ENCODE results near the gene PCNX2.

Gene PCNX2

DNA sequence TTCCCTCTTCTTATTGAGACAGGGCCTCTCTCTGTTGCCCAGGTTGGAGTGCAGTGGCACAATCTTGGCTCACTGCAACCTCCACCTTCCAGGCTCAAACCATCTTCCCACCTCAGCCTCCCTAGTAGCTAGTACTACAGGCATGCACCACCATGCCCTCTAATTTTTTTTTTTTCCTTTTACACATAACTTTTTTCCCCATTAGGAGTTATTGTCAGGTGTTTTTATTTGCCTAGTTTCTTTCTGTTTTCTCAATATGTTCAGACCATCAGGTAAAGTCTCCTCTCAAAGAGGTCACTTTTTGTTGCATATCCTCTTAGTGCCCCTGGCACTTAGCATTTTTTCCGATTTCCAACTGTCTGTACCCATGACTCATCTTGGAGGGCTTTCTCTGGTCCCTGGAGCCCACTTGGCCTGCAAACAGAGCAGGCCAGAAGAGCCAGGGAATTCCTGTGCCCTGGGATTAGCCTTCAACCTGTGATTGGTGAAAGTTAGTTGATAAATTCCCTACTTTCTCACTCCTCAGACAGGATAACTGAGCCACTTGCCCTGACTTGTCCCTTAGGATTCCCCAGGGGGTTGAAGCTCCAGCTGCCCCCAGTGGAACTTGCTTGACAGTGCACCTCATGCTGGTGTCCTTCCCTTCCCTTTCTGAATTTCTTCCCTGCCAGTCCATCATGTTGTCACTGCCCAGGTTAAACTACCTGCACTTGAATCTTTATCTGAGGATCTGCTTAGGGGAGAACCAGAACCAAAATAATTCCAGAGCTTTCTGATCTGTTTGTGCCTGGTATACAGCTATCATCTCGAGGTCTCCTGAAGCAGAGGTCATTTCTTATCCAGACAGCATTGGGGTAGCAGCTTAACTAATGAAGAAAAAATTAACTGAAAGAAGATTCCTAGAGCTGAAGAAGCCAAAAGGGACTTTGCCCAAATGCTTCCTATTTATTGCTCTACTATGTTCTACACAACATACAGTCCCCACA, 342.7 kb downstream of the PCNX2 start:
- TF ChIP-seq ZC3H10 (CRISPR knock-in tag; IDR thresholded peaks at IDR 0.05) (0 out of 2 replicates have a peak, but pooled peaks have one; percentile 14), ZNF565 (CRISPR knock-in tag; conservative IDR thresholded peaks at IDR 0.05; ENCODE audit: low read depth) (no peak)
- ATAC-seq = peak; percentile 70

GRCh38 chr1:232951605-232952004, 343.9 kb downstream of the PCNX2 start:
- TF ChIP-seq, protein P1, sequence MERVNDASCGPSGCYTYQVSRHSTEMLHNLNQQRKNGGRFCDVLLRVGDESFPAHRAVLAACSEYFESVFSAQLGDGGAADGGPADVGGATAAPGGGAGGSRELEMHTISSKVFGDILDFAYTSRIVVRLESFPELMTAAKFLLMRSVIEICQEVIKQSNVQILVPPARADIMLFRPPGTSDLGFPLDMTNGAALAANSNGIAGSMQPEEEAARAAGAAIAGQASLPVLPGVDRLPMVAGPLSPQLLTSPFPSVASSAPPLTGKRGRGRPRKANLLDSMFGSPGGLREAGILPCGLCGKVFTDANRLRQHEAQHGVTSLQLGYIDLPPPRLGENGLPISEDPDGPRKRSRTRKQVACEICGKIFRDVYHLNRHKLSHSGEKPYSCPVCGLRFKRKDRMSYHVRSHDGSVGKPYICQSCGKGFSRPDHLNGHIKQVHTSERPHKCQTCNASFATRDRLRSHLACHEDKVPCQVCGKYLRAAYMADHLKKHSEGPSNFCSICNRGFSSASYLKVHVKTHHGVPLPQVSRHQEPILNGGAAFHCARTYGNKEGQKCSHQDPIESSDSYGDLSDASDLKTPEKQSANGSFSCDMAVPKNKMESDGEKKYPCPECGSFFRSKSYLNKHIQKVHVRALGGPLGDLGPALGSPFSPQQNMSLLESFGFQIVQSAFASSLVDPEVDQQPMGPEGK (CRISPR knock-in tag; IDR thresholded peaks at IDR 0.05; ENCODE audit: borderline replicate concordance) = no peak
- TF ChIP-seq ZFP30 (CRISPR knock-in tag; IDR thresholded peaks at IDR 0.05) = no peak
- no peak for TF ChIP-seq TOX (CRISPR knock-in tag; IDR thresholded peaks at IDR 0.05; ENCODE audit: borderline replicate concordance)
- TF ChIP-seq SNAI2 (CRISPR knock-in tag; IDR thresholded peaks at IDR 0.05) = no peak
- no peak for TF ChIP-seq OSR1 (CRISPR knock-in tag; IDR thresholded peaks at IDR 0.05)
- TF ChIP-seq ISL1 (CRISPR knock-in tag; IDR thresholded peaks at IDR 0.05) = no peak
- TF ChIP-seq, protein P2, sequence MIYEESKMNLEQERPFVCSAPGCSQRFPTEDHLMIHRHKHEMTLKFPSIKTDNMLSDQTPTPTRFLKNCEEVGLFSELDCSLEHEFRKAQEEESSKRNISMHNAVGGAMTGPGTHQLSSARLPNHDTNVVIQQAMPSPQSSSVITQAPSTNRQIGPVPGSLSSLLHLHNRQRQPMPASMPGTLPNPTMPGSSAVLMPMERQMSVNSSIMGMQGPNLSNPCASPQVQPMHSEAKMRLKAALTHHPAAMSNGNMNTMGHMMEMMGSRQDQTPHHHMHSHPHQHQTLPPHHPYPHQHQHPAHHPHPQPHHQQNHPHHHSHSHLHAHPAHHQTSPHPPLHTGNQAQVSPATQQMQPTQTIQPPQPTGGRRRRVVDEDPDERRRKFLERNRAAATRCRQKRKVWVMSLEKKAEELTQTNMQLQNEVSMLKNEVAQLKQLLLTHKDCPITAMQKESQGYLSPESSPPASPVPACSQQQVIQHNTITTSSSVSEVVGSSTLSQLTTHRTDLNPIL (CRISPR knock-in tag; IDR thresholded peaks at IDR 0.05; ENCODE audit: low read depth) = no peak
- TF ChIP-seq ZFP3 (CRISPR knock-in tag; IDR thresholded peaks at IDR 0.05) = no peak
- no peak for ATAC-seq

DNA sequence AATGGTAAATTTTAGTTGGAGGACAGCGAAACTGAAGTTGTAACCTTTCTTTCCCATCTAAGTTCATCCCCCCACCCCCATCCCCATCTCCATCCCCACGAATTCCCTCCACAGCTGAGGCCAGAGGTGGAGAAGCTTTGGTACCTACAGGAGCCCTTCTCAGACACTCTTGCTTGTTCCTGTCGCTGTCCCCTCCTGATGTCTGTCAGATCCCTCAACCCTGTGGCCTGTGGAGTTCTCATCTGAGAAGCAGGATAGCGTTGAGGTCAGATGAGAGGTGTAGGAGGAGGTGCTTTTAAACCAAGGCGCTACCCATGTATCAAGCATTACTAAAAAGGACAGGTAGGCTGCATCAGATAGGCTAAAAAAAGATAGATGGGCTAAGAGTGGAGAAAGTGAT, 344.3 kb downstream of the PCNX2 start:
- peak; percentile 61 for ATAC-seq
- TF ChIP-seq ZNF8 (CRISPR knock-in tag; IDR thresholded peaks at IDR 0.05) = no peak
- no peak for TF ChIP-seq ZNF70 (CRISPR knock-in tag; IDR thresholded peaks at IDR 0.05)
- TF ChIP-seq OSR1 (CRISPR knock-in tag; IDR thresholded peaks at IDR 0.05) = no peak
- no peak for TF ChIP-seq SNAI2 (CRISPR knock-in tag; IDR thresholded peaks at IDR 0.05)
- TF ChIP-seq, protein P3, sequence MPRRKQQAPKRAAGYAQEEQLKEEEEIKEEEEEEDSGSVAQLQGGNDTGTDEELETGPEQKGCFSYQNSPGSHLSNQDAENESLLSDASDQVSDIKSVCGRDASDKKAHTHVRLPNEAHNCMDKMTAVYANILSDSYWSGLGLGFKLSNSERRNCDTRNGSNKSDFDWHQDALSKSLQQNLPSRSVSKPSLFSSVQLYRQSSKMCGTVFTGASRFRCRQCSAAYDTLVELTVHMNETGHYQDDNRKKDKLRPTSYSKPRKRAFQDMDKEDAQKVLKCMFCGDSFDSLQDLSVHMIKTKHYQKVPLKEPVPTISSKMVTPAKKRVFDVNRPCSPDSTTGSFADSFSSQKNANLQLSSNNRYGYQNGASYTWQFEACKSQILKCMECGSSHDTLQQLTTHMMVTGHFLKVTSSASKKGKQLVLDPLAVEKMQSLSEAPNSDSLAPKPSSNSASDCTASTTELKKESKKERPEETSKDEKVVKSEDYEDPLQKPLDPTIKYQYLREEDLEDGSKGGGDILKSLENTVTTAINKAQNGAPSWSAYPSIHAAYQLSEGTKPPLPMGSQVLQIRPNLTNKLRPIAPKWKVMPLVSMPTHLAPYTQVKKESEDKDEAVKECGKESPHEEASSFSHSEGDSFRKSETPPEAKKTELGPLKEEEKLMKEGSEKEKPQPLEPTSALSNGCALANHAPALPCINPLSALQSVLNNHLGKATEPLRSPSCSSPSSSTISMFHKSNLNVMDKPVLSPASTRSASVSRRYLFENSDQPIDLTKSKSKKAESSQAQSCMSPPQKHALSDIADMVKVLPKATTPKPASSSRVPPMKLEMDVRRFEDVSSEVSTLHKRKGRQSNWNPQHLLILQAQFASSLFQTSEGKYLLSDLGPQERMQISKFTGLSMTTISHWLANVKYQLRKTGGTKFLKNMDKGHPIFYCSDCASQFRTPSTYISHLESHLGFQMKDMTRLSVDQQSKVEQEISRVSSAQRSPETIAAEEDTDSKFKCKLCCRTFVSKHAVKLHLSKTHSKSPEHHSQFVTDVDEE (CRISPR knock-in tag; IDR thresholded peaks at IDR 0.05) = no peak
- TF ChIP-seq ZC3H10 (CRISPR knock-in tag; IDR thresholded peaks at IDR 0.05) = no peak
- TF ChIP-seq ZFP30 (CRISPR knock-in tag; IDR thresholded peaks at IDR 0.05) = no peak
- no peak for TF ChIP-seq ZNF565 (CRISPR knock-in tag; conservative IDR thresholded peaks at IDR 0.05; ENCODE audit: low read depth)
- TF ChIP-seq RARB (CRISPR knock-in tag; IDR thresholded peaks at IDR 0.05) = no peak
- no peak for TF ChIP-seq TOX (CRISPR knock-in tag; IDR thresholded peaks at IDR 0.05; ENCODE audit: borderline replicate concordance)
- no peak for TF ChIP-seq ESRRG (CRISPR knock-in tag; IDR thresholded peaks at IDR 0.05)
- TF ChIP-seq ARNTL (CRISPR knock-in tag; IDR thresholded peaks at IDR 0.05; ENCODE audit: borderline replicate concordance, low read depth) = no peak
- no peak for TF ChIP-seq BACH2 (CRISPR knock-in tag; IDR thresholded peaks at IDR 0.05; ENCODE audit: borderline replicate concordance)

- TF ChIP-seq GLIS3 (CRISPR knock-in tag; IDR thresholded peaks at IDR 0.05) (no peak), ZC3H10 (CRISPR knock-in tag; IDR thresholded peaks at IDR 0.05) (0 out of 2 replicates have a peak, but pooled peaks have one; percentile 33), ESRRG (CRISPR knock-in tag; IDR thresholded peaks at IDR 0.05) (no peak), PPARA (CRISPR knock-in tag; IDR thresholded peaks at IDR 0.05; ENCODE audit: borderline replicate concordance) (no peak), OSR1 (CRISPR knock-in tag; IDR thresholded peaks at IDR 0.05) (no peak), ZNF70 (CRISPR knock-in tag; IDR thresholded peaks at IDR 0.05) (no peak), CSDC2 (CRISPR knock-in tag; IDR thresholded peaks at IDR 0.05) (no peak)
- TF ChIP-seq, protein P2 (CRISPR knock-in tag; IDR thresholded peaks at IDR 0.05; ENCODE audit: low read depth) = no peak
- peak; percentile 89 for ATAC-seq
These were observed 345.0 kb downstream of the PCNX2 start, which contains the start of gene NTPCR for GRCh38 chr1:232950197-232951176. Gene NTPCR, plus strand, starts transcription at chr1:232950611. Its CDS starts 100 bp downstream, at chr1:232950711.
